HG03095 (cell line): ENCODE results near the gene MAPK8IP1.

Experiments
- ATAC-seq: cut with Tn5 transposase; IDR thresholded peaks from one replicate; pipeline ENCODE4 v1.9.1; 2021; ENCODE audit warnings: moderate library complexity; ENCODE audit not compliant: unreplicated experiment

Gene MAPK8IP1

GRCh38 chr11:45906965-45907611 is 21.6 kb downstream of the MAPK8IP1 start, which contains the start of gene FREY1:
Gene FREY1 (minus strand): TSS chr11:45907271. CDS start chr11:45907245, 26 bp downstream.
- ATAC-seq, result no peak

GRCh38 chr11:45907911-45908370 is 22.5 kb downstream of the MAPK8IP1 start:
- no peak for ATAC-seq

GRCh38 chr11:45909594-45910475 is 24.4 kb downstream of the MAPK8IP1 start:
- no peak for ATAC-seq

DNA sequence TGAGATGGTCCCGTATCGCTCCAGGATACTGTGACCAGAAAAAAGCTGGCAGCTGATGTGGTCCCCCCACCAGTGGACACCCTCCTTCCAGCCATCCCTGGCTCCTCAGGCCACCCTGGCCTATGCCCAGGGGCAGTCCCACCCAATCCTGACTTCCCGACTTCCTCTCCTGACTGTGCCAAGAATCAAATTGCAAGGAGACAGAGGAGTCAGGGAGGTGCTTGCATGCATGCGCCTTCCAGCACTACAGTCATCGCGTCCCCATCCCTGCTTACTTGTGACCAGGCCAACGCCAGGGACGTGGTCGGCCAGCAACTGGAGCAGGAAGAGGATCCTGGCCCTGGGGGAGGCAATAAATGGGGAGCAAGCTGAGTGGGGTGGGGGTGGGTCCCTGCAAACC is 25.2 kb downstream of the MAPK8IP1 start:
- ATAC-seq, result no peak

DNA sequence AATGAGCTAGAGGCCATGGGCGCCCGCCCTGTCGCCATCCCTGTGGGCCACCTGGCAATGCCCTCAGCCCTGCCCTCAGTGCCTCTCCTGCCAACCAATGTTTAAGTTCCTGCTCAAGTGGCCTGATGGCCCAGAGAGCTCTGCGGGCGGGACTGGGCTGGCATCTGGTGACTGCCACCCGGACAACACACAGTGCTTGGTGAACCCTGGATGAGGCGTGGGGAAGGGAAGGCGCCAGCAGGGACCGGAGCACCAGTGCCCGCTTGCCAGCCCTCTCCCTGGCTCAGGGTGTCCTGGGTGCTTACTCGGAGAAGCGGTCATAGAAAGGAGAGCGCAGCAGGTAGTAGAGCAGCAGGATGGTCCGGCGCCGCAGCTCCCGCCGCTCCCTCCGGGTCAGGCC is 28.1 kb downstream of the MAPK8IP1 start:
- no peak for ATAC-seq

DNA sequence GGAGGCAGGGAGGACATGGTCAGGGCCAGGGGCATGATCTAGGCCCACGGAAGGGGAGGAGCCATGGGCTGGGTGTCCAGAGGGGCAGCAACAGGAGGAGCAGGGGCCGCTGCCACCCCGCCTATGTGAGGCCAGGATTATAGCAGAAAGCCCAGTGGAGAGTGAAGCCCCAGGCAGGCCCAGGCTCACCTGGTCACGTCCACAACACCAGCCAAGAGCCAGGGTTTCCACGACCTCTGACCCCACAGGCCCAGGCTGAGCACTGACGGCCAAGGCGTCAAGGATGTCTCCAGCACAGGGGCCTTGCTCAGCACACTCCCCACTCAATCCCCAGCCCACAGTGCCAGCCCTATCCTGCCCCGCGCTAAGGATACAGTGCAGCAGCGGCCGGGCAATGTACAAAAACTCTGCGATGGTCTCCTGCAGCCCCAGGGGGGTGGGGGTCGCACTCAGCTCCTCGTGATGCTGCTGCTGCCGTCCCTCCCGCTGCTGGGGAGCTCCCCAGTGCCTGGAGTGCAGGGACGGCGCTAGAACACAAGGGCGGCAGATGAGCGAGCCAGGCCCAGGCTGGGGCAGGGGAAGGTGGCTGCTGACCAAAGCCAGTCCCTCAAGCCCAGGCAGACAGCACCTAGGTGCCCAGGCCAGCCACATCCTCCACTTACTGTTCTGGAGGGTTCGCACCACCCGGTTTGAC is 28.6 kb downstream of the MAPK8IP1 start:
- no peak for ATAC-seq

DNA sequence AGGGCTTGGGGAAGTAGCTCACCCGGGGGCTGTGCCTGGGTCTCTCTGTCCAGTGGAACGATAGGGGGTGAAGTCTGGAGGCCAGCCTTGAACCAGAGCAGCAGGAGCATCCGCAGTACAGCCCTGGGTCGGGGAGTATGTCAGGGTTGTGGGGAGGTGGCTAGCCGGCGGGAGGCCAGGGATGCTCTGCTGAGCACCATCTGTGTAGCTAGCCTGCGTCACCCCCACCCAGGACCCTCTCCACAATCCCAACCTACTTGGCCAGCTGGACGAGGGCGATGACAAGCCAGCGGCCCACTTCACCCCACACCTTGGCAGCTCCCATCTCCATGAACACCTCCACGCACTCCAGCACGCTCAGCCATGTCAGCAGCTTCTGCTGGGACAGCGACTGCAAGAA is 30.0 kb downstream of the MAPK8IP1 start:
- no peak for ATAC-seq

- no peak for ATAC-seq
Measured at GRCh38 chr11:45917286-45917622, 31.8 kb downstream of the MAPK8IP1 start.

- peak; percentile 90 for ATAC-seq
Measured at GRCh38 chr11:45917623-45918330, 32.3 kb downstream of the MAPK8IP1 start, which contains the start of gene PEX16. Gene PEX16 (minus strand): TSS chr11:45917877. CDS start chr11:45917811, 66 bp downstream.

- peak; percentile 38 for ATAC-seq
Measured at GRCh38 chr11:45918331-45918941, 33.0 kb downstream of the MAPK8IP1 start.

GRCh38 chr11:45918962-45919675 is 33.7 kb downstream of the MAPK8IP1 start:
- ATAC-seq, result no peak

- ATAC-seq, result no peak
Measured at GRCh38 chr11:45919806-45920530, 34.5 kb downstream of the MAPK8IP1 start.

DNA sequence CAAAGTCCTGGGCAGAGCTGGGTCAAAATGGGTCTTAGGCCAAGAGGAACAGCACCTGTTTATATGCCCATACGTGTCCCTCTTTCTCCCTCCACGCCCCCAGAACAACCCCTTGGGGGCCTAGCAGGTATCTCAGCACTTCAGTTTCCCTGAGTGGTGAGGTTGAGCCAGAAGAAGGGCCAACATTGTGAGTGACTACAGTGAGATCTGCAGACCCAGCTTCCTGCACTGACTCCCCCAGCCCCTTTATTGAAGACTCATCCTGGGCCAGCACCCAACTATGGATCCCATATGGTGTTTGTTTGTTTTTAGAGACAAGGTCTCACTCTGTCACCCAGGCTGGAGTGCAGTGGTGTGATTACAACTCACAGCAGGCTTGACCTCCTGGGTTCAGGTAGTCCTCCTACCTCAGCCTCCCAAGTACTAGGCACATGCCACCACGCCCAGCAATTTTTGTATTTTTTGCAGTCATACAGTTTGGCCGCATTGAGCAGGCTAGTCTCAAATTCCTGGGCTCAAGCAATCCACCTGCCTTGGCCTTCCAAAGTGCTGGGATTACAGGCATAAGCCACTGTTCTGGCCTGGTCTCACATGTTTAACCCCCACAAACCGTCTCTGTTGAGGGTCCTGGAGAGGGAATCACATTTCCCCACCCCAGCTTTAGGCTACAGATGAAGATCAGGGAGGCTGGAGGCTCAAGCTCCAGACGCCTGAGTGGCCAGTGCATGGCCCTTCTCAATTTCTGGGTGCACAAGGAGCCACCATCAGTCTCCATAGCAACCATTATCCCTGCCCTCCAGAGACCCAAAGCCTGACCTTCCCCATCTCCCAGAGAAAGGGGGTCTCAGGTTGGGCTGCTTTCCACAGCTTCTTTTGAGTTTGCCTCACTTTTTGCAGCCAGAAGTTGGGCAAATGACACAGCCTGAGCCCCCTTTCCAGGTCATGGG is 35.4 kb downstream of the MAPK8IP1 start:
- no peak for ATAC-seq

GRCh38 chr11:45921561-45922424 is 36.3 kb downstream of the MAPK8IP1 start:
- ATAC-seq, result no peak

DNA sequence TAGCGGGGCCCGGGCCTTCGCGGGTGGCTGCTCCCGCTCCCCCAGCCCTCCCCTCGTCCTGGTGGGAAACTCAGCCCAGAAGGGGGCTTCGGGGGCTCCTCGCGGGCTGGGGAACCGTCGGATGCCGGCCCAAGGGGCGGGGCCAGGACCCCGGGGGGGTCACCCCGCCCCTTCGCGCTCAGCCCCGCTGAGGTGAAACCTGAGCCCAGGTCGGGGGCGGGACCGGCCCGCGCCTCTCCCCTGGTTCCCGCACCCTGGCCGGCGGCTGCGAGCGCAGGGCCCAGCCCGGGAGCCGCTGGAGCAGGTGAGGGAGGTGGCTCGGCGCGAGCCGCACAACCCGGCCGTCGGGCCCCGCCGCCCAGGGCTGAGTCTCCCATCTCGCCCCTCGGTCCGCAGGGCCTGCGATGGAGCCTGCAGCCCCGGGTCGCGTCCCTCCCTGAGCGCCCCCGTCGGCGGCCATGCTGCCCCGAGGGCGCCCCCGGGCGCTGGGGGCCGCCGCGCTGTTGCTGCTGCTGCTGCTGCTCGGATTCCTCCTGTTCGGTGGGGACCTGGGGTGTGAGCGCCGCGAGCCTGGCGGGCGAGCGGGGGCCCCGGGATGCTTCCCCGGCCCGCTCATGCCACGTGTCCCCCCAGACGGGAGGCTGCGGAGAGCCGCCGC is 37.1 kb downstream of the MAPK8IP1 start, which contains the start of gene LARGE2:
Gene LARGE2 (plus strand): TSS at position 232 of the 658 bp plus-strand sequence. CDS start 227 bp downstream, at position 459.
- ATAC-seq, result no peak
